Measurements from ENCODE around the gene YEATS4.
A peak's percentile ranks its signal among the peaks of the same experiment; 100 is the strongest.
"Not testable (repeated sequence)": the region's sequence is repeated elsewhere in the genome, so short reads cannot be mapped to it uniquely, and the experiment has no call there.

Gene YEATS4
- 21.2 to 26.0 reads per million in 2 experiments for total RNA-seq

DNA sequence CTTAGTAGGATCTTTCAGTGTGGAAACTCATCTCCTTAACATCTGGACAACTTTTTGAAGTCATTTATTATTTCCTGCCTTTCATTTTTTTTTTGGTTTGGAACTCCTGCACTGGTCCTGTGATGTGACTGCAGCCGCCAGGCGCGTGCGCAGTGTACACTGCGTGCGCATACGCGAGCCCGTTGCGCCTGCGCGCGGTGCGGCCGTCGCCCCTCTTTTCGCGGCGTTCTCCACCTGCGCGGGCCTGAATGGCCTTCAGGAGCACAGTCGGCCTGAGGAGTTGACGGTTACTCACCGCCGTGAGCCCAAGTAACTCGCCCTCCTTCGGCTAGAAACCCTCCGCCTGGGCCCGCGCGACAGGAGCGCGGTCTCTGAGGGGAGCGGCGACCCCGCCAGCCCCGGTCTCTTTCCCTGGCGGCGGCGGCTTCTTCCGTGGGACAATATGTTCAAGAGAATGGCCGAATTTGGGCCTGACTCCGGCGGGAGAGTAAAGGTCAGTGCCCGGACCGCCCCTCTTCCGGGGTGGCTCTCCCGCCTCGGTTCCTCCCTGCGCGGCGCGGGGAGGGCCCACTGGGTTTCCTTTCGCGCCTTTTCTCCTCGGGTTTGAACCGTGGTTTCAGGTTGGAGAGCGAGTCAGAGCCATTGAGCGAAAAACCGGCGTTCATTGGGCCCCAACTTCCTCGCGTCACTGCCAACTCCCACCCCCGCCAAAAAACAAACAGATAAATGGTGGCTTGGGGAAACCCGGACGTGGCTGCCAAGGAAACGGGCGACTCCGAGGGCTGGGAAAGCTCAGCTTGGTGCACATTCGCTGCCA lies at the start of gene YEATS4:
TSS of gene YEATS4 (plus strand) at position 213 of the 817 bp plus-strand sequence. CDS start at position 443, 230 bp downstream.
- DNase-seq (ENCODE audit: low read depth), result peak; percentile 79

DNA sequence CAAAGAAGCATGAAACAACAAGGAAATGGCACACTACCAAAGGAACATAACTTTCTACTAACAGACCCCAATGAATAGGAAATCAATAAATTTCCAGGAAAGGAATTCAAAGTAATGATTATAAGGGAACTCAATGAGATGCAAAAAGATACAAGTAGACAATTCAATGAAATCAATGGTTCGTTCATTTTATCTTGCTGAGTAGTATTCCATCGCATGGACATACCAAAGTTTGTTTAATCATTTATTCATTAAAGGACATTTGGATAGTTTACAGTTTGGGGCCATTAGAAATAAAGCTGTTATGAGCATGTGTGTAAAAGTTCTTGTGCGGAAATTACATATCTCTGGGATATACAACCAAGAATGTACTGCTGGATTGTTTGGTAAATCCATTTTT lies 46.3 kb upstream of the YEATS4 start:
- DNase-seq (ENCODE audit: low read depth), result no peak

GRCh38 chr12:69316784-69317183 lies 42.8 kb upstream of the YEATS4 start:
- DNase-seq (ENCODE audit: low read depth), result not testable (repeated sequence)

- DNase-seq (ENCODE audit: low read depth), result not testable (repeated sequence)
Observed at GRCh38 chr12:69317233-69317632, 42.3 kb upstream of the YEATS4 start.

- DNase-seq (ENCODE audit: low read depth), result no peak
Observed at GRCh38 chr12:69318225-69318624, 41.3 kb upstream of the YEATS4 start.

GRCh38 chr12:69321351-69321750 lies 38.2 kb upstream of the YEATS4 start:
- no peak for DNase-seq (ENCODE audit: low read depth)

DNA sequence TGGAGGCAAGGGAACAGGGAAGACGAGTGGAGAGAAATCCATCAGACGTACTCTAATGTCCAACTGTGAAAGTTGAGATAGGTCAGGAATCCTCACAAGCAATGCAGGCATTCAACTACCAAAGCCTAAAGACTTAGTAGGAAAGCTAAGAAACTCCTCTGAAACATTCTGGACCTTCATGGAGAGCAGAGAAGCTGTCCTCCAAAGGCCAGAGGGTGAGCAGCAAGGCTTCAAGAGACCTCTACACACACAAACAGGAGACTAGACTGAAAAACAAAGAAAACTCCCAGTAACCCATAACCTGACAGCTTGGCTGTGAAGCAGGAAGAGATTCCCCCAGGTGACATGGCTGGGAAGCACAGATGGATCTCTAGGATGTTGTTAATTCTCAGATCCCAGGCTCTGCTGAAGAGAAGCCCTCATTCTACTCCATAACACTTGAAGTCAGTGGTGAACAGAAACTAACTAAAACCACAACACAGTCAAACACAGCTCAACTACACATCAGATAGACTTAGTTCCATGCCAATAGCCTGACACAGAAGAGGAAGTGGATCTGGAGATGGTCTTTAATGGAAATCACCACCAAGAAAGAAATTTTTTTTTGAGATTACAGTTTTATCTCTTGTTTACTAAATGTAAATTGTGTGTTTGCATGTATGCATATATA lies 34.6 kb upstream of the YEATS4 start:
- DNase-seq (ENCODE audit: low read depth), result no peak

DNA sequence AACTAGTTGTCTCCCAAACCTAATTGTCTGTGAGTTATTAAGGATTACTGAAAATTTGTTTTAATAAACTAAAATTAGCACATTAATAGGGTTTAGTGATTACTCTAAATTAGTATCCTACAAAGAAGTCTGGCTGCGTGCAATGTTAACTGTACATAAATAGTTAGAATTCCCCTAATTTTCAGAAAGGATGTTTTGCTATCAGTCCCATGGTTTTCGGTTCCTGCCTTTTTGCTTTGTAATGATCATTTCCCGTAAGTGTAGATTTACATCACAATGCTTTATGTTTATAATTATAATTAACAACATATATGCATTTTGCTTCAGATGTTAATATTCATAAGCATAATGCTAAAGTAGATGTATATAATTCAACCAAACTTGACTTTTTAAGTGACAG lies 31.1 kb upstream of the YEATS4 start:
- DNase-seq (ENCODE audit: low read depth), result no peak

DNA sequence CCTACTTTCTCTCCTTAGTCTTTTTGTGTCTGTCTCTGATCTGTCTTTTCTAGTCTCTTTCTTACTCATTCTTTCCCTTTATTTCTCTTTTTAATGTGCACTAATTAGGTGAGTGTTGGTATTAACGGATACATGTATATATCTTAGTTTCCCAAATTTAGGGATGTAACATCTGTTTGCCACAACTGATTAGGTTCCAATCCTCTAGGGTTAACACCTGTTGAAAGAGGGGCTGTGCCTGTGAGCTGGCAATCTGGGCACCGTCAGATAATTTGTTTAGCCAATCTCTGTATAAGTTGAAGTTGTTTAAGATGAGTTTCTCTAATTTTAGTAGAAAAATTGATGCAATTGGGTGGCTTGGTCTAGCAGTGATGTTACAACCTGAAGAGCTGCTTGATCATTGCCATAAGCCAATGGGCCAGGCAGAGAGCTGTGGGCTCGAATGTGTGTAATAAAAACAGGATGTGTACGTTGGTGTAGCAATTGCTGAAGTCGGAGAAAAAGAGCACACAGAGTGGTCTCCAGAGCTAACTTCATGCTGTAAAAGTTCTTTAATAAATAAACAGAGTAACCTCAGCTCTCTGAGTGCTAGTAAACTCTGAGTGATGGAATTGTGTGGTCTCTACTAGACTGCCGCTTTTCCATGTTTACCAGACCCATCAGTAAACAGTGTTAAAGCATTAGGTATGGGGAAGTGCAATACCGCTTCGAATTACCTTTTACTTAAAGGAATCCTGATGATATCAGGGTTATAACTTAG lies 29.7 kb upstream of the YEATS4 start:
- DNase-seq (ENCODE audit: low read depth), result peak; percentile 20

- DNase-seq (ENCODE audit: low read depth), result peak; percentile 37
Observed at GRCh38 chr12:69330475-69331473, 28.8 kb upstream of the YEATS4 start.

DNA sequence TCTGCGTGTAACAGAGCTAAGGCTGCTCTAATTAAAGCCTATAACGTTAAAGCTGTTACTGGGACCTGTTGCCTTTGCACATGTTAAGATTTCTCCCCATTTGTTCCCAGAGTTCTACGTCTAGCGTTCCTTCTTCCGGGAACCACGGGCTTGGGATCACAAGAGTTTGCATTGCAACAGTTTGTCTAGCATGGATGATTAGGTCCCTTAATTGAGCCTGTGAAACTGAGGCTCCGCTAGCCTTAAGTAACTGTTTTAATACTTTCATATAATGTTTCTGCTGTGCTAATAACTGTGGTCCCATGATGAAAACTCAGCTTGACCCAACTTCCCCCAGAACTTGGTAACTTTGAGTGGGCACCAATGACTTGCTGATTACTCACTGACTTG lies 28.0 kb upstream of the YEATS4 start:
- DNase-seq (ENCODE audit: low read depth), result no peak

DNA sequence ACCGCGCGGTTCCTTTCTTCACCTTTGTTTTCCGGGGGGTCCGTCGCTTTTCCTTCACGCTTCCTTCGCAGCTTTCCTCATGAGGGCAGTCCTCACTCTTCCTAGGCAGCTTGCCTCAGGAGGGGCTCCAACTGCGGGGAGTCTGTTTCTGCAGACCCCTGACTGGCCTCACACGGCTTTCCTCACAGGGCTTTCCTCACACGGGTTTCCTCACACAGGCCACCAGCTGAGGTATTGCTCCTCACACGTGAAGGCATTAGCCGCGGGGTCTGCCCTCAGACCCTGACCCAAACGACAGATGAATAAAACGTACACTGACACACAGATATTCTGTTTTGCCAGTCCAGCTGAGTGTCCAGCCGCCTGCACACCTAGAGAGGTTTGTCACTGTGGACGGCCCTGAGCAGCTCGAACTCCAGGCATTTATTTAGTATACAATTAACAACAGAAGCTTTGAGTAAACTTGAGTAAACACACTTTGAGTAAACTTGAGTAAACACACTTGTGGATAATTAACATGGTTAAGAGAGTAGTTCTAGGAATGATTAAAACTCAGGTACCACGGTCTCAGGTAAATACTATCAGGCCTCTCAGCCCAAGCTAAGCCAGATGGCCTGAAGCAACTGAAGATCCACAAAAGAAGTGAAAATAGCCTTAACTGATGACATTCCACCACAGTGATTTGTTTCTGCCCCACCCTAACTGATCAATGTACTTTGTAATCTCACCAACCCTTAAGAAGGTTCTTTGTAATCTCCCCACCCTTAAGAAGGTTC lies 27.4 kb upstream of the YEATS4 start:
- no peak for DNase-seq (ENCODE audit: low read depth)

GRCh38 chr12:69332815-69333358 lies 26.7 kb upstream of the YEATS4 start:
- no peak for DNase-seq (ENCODE audit: low read depth)

- DNase-seq (ENCODE audit: low read depth), result no peak
Observed at GRCh38 chr12:69334158-69334557, 25.4 kb upstream of the YEATS4 start.

DNA sequence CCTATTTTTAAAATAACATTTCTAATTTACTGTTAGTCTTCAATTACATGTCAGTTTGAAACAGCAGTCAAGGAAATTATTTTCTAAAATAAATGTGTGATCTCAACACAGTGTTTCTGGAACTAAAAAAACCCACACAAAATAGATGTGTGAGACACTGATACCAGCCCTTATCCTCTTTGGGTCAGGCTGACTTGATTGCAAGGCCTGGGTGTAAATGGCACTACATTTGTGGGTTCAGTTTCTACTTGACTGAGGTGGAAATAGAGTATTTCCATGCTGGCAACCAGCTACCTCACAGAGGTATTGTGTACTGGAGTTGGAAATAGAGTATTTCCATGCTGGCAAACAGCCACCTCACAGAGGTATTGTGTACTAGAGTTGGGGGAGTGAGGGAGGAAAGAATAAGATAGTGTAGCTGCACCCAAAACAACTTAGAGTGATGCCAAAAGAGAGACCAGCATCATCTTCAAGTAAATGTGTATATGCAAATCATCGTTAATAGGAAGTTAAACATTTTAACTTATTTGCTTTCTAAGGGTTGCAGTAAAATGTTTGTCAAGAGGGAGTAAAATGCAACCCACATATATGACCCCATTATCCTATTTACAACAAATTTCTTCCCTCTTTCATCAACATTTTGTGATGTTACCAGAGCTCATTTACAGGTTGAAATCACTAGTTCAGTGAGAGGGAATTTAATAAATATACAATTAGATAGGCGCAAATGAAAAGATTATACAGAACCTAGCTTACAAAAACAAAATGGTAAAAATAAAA lies 22.0 kb upstream of the YEATS4 start:
- no peak for DNase-seq (ENCODE audit: low read depth)

DNA sequence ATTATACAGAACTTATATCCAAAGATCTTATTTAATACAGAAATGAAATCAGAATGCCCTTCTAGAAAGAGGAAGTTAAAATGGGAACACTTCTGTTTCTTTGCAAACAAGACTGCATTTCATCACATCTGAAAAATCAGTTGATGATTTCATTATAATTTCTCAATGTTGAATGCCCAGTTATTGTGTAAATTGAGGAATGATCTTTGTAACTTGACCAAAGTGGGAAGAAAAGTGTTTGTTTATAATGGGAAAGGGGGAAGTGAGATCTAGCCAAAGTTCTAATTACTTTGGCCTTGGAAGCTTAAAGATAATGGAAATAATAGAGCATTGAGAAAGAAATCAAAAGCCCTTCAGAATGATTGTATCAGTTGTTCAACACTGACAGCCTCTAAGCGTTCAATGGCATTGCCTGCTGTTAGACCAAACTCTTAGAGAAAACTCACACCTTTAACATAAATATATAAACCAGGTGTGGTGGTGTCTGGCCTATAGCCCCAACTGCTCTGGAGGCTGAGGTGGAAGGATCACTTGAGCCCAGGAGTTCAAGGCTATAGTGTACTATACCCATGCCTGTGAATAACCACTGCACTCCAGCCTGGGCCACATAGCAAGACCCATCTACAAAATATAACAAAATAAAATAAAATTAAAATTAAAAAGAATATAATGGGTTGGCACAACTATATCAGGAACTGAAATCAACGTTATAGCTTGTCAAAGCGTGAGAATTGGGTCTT lies 21.3 kb upstream of the YEATS4 start:
- no peak for DNase-seq (ENCODE audit: low read depth)

- DNase-seq (ENCODE audit: low read depth), result no peak
Observed at GRCh38 chr12:69338936-69339335, 20.6 kb upstream of the YEATS4 start.

DNA sequence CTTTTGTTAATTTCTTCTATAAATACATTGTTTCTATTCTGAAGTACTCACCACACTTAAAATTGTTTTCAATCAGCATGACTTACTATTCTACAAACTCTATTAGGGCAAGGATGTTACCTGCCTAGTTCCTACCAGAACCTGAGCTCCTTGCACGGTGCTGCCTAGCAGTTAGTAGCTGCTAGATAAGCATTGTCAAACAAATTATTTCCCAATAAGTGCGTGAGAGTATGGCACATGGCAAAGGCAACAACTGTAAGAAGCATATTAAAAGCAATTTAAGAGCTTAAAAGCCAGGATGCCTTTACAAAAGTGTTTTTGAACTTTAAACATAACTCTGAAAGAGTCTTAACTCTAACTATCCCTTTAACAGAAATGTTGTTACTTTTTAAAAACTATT lies 19.5 kb upstream of the YEATS4 start:
- DNase-seq (ENCODE audit: low read depth), result no peak

DNA sequence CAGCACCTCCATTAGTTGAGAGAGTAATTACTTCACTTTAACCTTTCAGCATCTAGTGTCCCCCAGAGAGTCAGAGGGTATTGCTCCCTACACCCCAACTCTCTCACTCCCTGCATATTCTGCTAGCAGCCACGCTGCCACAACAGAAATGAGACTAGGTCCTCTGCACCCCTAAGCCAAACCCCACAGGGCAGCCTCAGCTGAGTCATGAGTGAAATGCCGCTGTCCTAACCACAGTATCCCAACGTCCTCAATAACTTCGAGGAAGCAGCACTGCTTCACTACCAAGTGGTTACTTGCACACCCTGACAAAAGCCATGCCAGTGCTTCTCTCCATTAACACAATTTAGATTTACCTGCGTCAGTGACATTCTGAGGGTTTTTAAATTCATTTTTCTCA lies 18.2 kb upstream of the YEATS4 start:
- DNase-seq (ENCODE audit: low read depth), result no peak

Data from T follicular helper cell (primary cell).